NCI-H2171 (cell line): ENCODE results near the gene GYS2.
A peak's percentile ranks its signal among the peaks of the same experiment; 100 is the strongest.

Experiments used
- DNase-seq: peaks from one replicate; lab custom pipeline; 2025; lab: John Stamatoyannopoulos, UW

GYS2 gene

GRCh38 chr12:21502872-21503271 is 101.8 kb downstream of the GYS2 start:
- DNase-seq = no peak

- DNase-seq = peak; percentile 81
These were observed 102.5 kb downstream of the GYS2 start for GRCh38 chr12:21502164-21502496.

GRCh38 chr12:21501258-21502163 is 103.1 kb downstream of the GYS2 start, which contains the start of the genes GOLT1B and RECQL:
TSS of gene GOLT1B (plus strand) at chr12:21501789. CDS start at chr12:21501924, 135 bp downstream.
TSS of gene RECQL (minus strand) at chr12:21501635. CDS start at chr12:21499570, 2,065 bp downstream.
- DNase-seq = peak; percentile 100

- no peak for DNase-seq
These were observed 103.8 kb downstream of the GYS2 start for GRCh38 chr12:21500786-21501257.

GRCh38 chr12:21499765-21500164 is 104.9 kb downstream of the GYS2 start:
- no peak for DNase-seq
